ENCODE measurements around the gene C1orf35. TPM values are rescaled to one million over a fixed set of nuclear protein-coding genes. Genes with fewer than 3 reads are reported as not detected.

C1orf35 gene
- total and polyA plus RNA-seq, 2 experiments from 2014 or later = 14.0 to 67.6 TPM

DNA sequence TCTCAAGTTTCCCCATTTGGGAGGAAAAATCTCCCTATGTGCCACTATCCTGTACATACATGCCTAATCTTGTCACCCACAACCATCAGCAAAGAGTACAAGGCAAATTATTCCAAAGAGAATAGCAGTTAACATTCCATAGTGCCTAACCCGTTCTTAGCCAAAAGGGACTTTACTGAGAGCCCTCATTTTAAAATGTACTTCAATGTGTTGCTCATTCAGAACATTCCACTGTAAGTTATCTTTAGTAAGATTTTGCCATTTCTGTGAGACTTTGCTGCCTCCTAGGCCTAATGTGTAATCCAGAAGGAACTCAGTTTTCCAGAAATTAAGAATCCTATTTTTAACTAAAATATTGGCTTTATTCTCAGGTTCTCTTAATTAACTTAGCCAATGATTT lies 17.2 kb upstream of the C1orf35 start:
- no peaks in the 10 kb centered on the region for H3K9me2 ChIP-seq (ENCODE audit: insufficient read depth)
- Mint-ChIP-seq H3K4me1 (no peaks in the 10 kb centered on the region), H3K27ac (no peak overlapping the region), H3K27me3 (ENCODE audit: insufficient read depth, low read depth, poor library complexity) (peaks cover 10% of the 10 kb centered on the region), H3K4me3 (no peak overlapping the region), H3K36me3 (ENCODE audit: low read depth) (peaks cover 9% of the 10 kb centered on the region; the same call in 2 of the 3 replicates), H3K9me3 (peaks cover 46% of the 10 kb centered on the region)
- DNase-seq (ENCODE audit: low spot score) (no peak), ATAC-seq (no peak)
- H3K4me2 ChIP-seq = no peak overlapping the region
- H2AFZ ChIP-seq = no peak overlapping the region
- H3K79me2 ChIP-seq (replicated peaks; ENCODE audit: insufficient read depth) = no peaks in the 10 kb centered on the region
- TF ChIP-seq CREB1 (CRISPR knock-in tag; IDR thresholded peaks at IDR 0.05; ENCODE audit: low read depth) (no peak), JUNB (IDR thresholded peaks at IDR 0.05; ENCODE audit: unreplicated experiment) (no peak), ZNF114 (CRISPR knock-in tag; IDR thresholded peaks at IDR 0.05) (no peak), ZNF462 (CRISPR knock-in tag; IDR thresholded peaks at IDR 0.05) (no peak), EZH2phosphoT487 (IDR thresholded peaks at IDR 0.05; ENCODE audit: unreplicated experiment) (no peak), CTCF (conservative IDR thresholded peaks at IDR 0.05; ENCODE audit: low read depth in 2 of 2) (no peak), NANOG (IDR thresholded peaks at IDR 0.05; ENCODE audit: borderline replicate concordance) (no peak), POLR2AphosphoS5 (IDR thresholded peaks at IDR 0.05; ENCODE audit: low read depth) (no peak)
- TF ChIP-seq, protein P1, sequence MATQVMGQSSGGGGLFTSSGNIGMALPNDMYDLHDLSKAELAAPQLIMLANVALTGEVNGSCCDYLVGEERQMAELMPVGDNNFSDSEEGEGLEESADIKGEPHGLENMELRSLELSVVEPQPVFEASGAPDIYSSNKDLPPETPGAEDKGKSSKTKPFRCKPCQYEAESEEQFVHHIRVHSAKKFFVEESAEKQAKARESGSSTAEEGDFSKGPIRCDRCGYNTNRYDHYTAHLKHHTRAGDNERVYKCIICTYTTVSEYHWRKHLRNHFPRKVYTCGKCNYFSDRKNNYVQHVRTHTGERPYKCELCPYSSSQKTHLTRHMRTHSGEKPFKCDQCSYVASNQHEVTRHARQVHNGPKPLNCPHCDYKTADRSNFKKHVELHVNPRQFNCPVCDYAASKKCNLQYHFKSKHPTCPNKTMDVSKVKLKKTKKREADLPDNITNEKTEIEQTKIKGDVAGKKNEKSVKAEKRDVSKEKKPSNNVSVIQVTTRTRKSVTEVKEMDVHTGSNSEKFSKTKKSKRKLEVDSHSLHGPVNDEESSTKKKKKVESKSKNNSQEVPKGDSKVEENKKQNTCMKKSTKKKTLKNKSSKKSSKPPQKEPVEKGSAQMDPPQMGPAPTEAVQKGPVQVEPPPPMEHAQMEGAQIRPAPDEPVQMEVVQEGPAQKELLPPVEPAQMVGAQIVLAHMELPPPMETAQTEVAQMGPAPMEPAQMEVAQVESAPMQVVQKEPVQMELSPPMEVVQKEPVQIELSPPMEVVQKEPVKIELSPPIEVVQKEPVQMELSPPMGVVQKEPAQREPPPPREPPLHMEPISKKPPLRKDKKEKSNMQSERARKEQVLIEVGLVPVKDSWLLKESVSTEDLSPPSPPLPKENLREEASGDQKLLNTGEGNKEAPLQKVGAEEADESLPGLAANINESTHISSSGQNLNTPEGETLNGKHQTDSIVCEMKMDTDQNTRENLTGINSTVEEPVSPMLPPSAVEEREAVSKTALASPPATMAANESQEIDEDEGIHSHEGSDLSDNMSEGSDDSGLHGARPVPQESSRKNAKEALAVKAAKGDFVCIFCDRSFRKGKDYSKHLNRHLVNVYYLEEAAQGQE (IDR thresholded peaks at IDR 0.05; ENCODE audit: unreplicated experiment) = no peak
- no peak overlapping the region for H3K27ac ChIP-seq (ENCODE audit: low read depth)
- H3K4me3 ChIP-seq = no peak overlapping the region
- H4K20me1 ChIP-seq (replicated peaks; ENCODE audit: insufficient read depth) = no peaks in the 10 kb centered on the region
- H3K27me3 ChIP-seq (ENCODE audit: insufficient read depth) = peaks cover 24% of the 10 kb centered on the region; the same call in 1 of the 2 replicates
- no peaks in the 10 kb centered on the region for H3K36me3 ChIP-seq (ENCODE audit: insufficient read depth)
- H3K4me1 ChIP-seq (ENCODE audit: insufficient read depth) = no peaks in the 10 kb centered on the region
- H3F3A ChIP-seq (replicated peaks; ENCODE audit: low read depth) = no peaks in the 10 kb centered on the region
